Coronary artery (tissue), 2 donors: ENCODE results near the gene R3HCC1L.
"Not testable (repeated sequence)": the region's sequence is repeated elsewhere in the genome, so short reads cannot be mapped to it uniquely, and the experiment has no call there.

Experiments
- DNase-seq: peaks from one replicate; pipeline ENCODE4 v3.0.0-alpha.2; 2017; ENCODE audit warnings: low spot score
- H3K27ac ChIP-seq, 2 donors: fragments of 200-600 bp; sonication (generic); one replicate each; pipeline ENCODE4 v1.5.1; 2016 to 2019
- H3K4me3 ChIP-seq: fragments of 200-600 bp; sonication (generic); 2 replicates; pipeline ENCODE4 v1.5.1; 2016; ENCODE audit warnings: mild to moderate bottlenecking, moderate library complexity
- CTCF ChIP-seq: fragments of 200-600 bp; sonication (generic); IDR thresholded peaks from one replicate; pipeline ENCODE4 v1.5.1; 2019; ENCODE audit warnings: antibody characterized with exemption

The R3HCC1L gene

GRCh38 chr10:98172495-98172894 is 38.0 kb downstream of the R3HCC1L start:
- no peak for TF ChIP-seq CTCF
- no peak for DNase-seq
- H3K27ac ChIP-seq: no peak overlapping the region

GRCh38 chr10:98173260-98173659 is 38.8 kb downstream of the R3HCC1L start:
- DNase-seq: no peak
- Histone ChIP-seq H3K4me3 (no peak overlapping the region), H3K27ac (no peak overlapping the region)
- TF ChIP-seq CTCF: no peak

More at GRCh38 chr10:98172495-98172894, 38.0 kb downstream of the R3HCC1L start:
- H3K4me3 ChIP-seq: peak overlapping the region; percentile 3

- not testable (repeated sequence) for H3K4me3 ChIP-seq, DNase-seq, H3K27ac ChIP-seq
These were observed 48.0 kb downstream of the R3HCC1L start for GRCh38 chr10:98182351-98182915.

- TF ChIP-seq CTCF: no peak
- no peak for DNase-seq
- Histone ChIP-seq H3K27ac (no peak overlapping the region), H3K4me3 (no peak overlapping the region)
These were observed 52.2 kb downstream of the R3HCC1L start for GRCh38 chr10:98186681-98187080.

- not testable (repeated sequence) for H3K27ac ChIP-seq, DNase-seq
These were observed 56.3 kb downstream of the R3HCC1L start for GRCh38 chr10:98190773-98191172.

GRCh38 chr10:98193037-98193436 is 58.6 kb downstream of the R3HCC1L start:
- H3K4me3 ChIP-seq: no peak overlapping the region
- TF ChIP-seq CTCF: no peak
- DNase-seq: no peak
- H3K27ac ChIP-seq: no peak overlapping the region

More at GRCh38 chr10:98190773-98191172, 56.3 kb downstream of the R3HCC1L start:
- H3K4me3 ChIP-seq: not testable (repeated sequence)

- TF ChIP-seq CTCF: no peak
- H3K4me3 ChIP-seq: no peak overlapping the region
- H3K27ac ChIP-seq: no peak overlapping the region
- no peak for DNase-seq
These were observed 60.2 kb downstream of the R3HCC1L start for GRCh38 chr10:98194633-98195032.

GRCh38 chr10:98195120-98195519 is 60.7 kb downstream of the R3HCC1L start:
- Histone ChIP-seq H3K27ac (no peak overlapping the region), H3K4me3 (no peak overlapping the region)
- no peak for DNase-seq
- TF ChIP-seq CTCF: no peak
